Neural cell (in vitro differentiated cells): ENCODE data around the gene MRPS33. TPM values are rescaled to one million over a fixed set of nuclear protein-coding genes. Genes with fewer than 3 reads are reported as not detected.

ENCODE experiments used
- H2AFZ ChIP-seq: fragments of 200-600, 300-800 bp; sonication (generic), shearing (Covaris generic); 2 replicates; pipeline ENCODE4 v1.6.0; 2014; ENCODE audit warnings: low read depth, mild to moderate bottlenecking, antibody characterized with exemption, low read length, moderate library complexity
- H3F3A ChIP-seq: fragments of 200-600 bp; shearing (Covaris generic); 2 replicates; pipeline ENCODE4 v1.6.1; 2016; ENCODE audit warnings: mild to moderate bottlenecking, moderate library complexity, mixed read lengths, antibody characterized with exemption, low read length; ENCODE audit not compliant: insufficient read depth, poor library complexity, severe bottlenecking
- H3K27ac ChIP-seq: fragments of 200-600, 300-800 bp; sonication (generic), shearing (Covaris generic); 2 replicates; pipeline ENCODE4 v1.5.1; 2014; ENCODE audit warnings: mild to moderate bottlenecking, low read length, moderate library complexity
- H3K27me3 ChIP-seq: fragments of 300-800, 200-600 bp; sonication (generic), shearing (Covaris generic); 2 replicates; pipeline ENCODE4 v1.6.0; 2014; ENCODE audit warnings: mild to moderate bottlenecking, low read depth, low read length, moderate library complexity; ENCODE audit not compliant: insufficient read depth
- H3K36me3 ChIP-seq: fragments of 300-800, 200-600 bp; sonication (generic), shearing (Covaris generic); 2 replicates; pipeline ENCODE4 v1.5.1; 2014; ENCODE audit warnings: mild to moderate bottlenecking, antibody characterized with exemption, low read length, moderate library complexity; ENCODE audit not compliant: insufficient read depth
- H3K4me2 ChIP-seq: fragments of 300-800, 200-600 bp; sonication (generic), shearing (Covaris generic); 2 replicates; pipeline ENCODE4 v1.6.0; 2014; ENCODE audit warnings: mild to moderate bottlenecking, low read length
- H3K4me3 ChIP-seq: fragments of 300-800, 200-600 bp; sonication (generic), shearing (Covaris generic); 2 replicates; pipeline ENCODE4 v1.5.1; 2014; ENCODE audit warnings: mild to moderate bottlenecking, low read length, moderate library complexity
- H3K79me2 ChIP-seq: fragments of 200-600 bp; shearing (Covaris generic); replicated peaks from 2 replicates; pipeline ENCODE4 v1.6.0; 2014; ENCODE audit warnings: mild to moderate bottlenecking, low read length, moderate library complexity; ENCODE audit not compliant: insufficient read depth
- H3K9ac ChIP-seq: fragments of 300-800, 200-600 bp; sonication (generic), shearing (Covaris generic); 2 replicates; pipeline ENCODE4 v1.6.1; 2016; ENCODE audit warnings: mild to moderate bottlenecking, low read length, mixed read lengths
- H3K9me2 ChIP-seq: fragments of 200-600 bp; shearing (Covaris generic); 2 replicates; pipeline ENCODE4 v1.6.1; 2016; ENCODE audit warnings: mild to moderate bottlenecking, low read length, mixed read lengths; ENCODE audit not compliant: insufficient read depth
- H3K9me3 ChIP-seq: fragments of 200-600, 300-800 bp; sonication (generic), shearing (Covaris generic); 2 replicates; pipeline ENCODE4 v1.6.1; 2016; ENCODE audit warnings: mild to moderate bottlenecking, mixed run types, low read length, moderate library complexity, mixed read lengths
- H4K20me1 ChIP-seq: fragments of 200-600 bp; shearing (Covaris generic); 2 replicates; pipeline ENCODE4 v1.6.1; 2016; ENCODE audit warnings: mild to moderate bottlenecking, mixed run types; ENCODE audit not compliant: insufficient read depth
- EP300 ChIP-seq: fragments of 450-650 bp; conservative IDR thresholded peaks from 2 replicates; pipeline ENCODE4 v1.6.1; 2014; ENCODE audit warnings: antibody characterized with exemption, mild to moderate bottlenecking, moderate library complexity; ENCODE audit not compliant: poor library complexity, severe bottlenecking
- EZH2 ChIP-seq: fragments of 200-600, 300-800 bp; shearing (Covaris generic), sonication (generic); IDR thresholded peaks from 2 replicates; pipeline ENCODE4 v1.6.1; 2014; ENCODE audit warnings: antibody characterized with exemption, low read length, borderline replicate concordance, mild to moderate bottlenecking; ENCODE audit not compliant: insufficient read depth, poor library complexity, severe bottlenecking
- MXI1 ChIP-seq: fragments of 450-650 bp; conservative IDR thresholded peaks from 2 replicates; pipeline ENCODE4 v1.6.1; 2014; ENCODE audit warnings: antibody characterized with exemption, mild to moderate bottlenecking; ENCODE audit not compliant: poor library complexity, severe bottlenecking
- POLR2AphosphoS5 ChIP-seq: IDR thresholded peaks from 2 replicates; pipeline ENCODE4 v1.6.1; 2012
- RAD21 ChIP-seq: fragments of 450-650 bp; conservative IDR thresholded peaks from 2 replicates; pipeline ENCODE4 v1.6.1; 2014; ENCODE audit warnings: antibody characterized with exemption, mild to moderate bottlenecking, moderate library complexity
- REST ChIP-seq: IDR thresholded peaks from 2 replicates; pipeline ENCODE4 v1.6.1; 2012; ENCODE audit warnings: borderline replicate concordance
- SMC3 ChIP-seq: fragments of 450-650 bp; conservative IDR thresholded peaks from 2 replicates; pipeline ENCODE4 v1.6.1; 2014; ENCODE audit warnings: antibody characterized with exemption, mild to moderate bottlenecking, moderate library complexity; ENCODE audit not compliant: poor library complexity
- TAF1 ChIP-seq: IDR thresholded peaks from 2 replicates; pipeline ENCODE4 v1.6.1; 2012; ENCODE audit warnings: low read depth
- polyA plus RNA-seq: library from polyadenylated mRNA; depleted of rRNA; stranded (reverse); fragments of >200 nt; gene quantifications from 2 replicates; pipeline ENCODE4 v1.2.3, GENCODE V29; 2014
- TF ChIP-seq, protein P1 (sequence below): fragments of 450-650 bp; IDR thresholded peaks from 2 replicates; pipeline ENCODE4 v1.5.1; 2014; ENCODE audit warnings: antibody characterized with exemption, mild to moderate bottlenecking, moderate library complexity; ENCODE audit not compliant: poor library complexity, severe bottlenecking

The MRPS33 gene
- polyA plus RNA-seq, 1 donor from 2014 or later, result 68.5 TPM

GRCh38 chr7:140977741-140978140, 37.0 kb downstream of the MRPS33 start:
- Histone ChIP-seq H3K9ac (no peak overlapping the region), H3K4me3 (no peak overlapping the region), H3K9me3 (no peaks in the 10 kb centered on the region), H3F3A (no peaks in the 10 kb centered on the region), H3K27me3 (no peaks in the 10 kb centered on the region), H3K4me2 (no peak overlapping the region), H3K9me2 (no peaks in the 10 kb centered on the region), H4K20me1 (no peaks in the 10 kb centered on the region), H3K36me3 (no peaks in the 10 kb centered on the region), H2AFZ (no peak overlapping the region), H3K79me2 (no peaks in the 10 kb centered on the region), H3K27ac (no peak overlapping the region)
- TF ChIP-seq POLR2AphosphoS5, result no peak
- no peak for TF ChIP-seq REST
- no peak for TF ChIP-seq TAF1
- no peak for TF ChIP-seq EZH2
- no peak for TF ChIP-seq SMC3
- TF ChIP-seq EP300, result no peak
- TF ChIP-seq MXI1, result no peak
- TF ChIP-seq RAD21, result no peak
- TF ChIP-seq, protein P1, sequence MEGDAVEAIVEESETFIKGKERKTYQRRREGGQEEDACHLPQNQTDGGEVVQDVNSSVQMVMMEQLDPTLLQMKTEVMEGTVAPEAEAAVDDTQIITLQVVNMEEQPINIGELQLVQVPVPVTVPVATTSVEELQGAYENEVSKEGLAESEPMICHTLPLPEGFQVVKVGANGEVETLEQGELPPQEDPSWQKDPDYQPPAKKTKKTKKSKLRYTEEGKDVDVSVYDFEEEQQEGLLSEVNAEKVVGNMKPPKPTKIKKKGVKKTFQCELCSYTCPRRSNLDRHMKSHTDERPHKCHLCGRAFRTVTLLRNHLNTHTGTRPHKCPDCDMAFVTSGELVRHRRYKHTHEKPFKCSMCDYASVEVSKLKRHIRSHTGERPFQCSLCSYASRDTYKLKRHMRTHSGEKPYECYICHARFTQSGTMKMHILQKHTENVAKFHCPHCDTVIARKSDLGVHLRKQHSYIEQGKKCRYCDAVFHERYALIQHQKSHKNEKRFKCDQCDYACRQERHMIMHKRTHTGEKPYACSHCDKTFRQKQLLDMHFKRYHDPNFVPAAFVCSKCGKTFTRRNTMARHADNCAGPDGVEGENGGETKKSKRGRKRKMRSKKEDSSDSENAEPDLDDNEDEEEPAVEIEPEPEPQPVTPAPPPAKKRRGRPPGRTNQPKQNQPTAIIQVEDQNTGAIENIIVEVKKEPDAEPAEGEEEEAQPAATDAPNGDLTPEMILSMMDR, result no peak

- Histone ChIP-seq H3K9ac (no peak overlapping the region), H3F3A (no peaks in the 10 kb centered on the region), H3K27me3 (no peaks in the 10 kb centered on the region), H3K9me2 (no peaks in the 10 kb centered on the region), H3K79me2 (no peaks in the 10 kb centered on the region), H3K4me2 (no peak overlapping the region), H3K36me3 (no peaks in the 10 kb centered on the region), H2AFZ (no peak overlapping the region), H3K27ac (no peak overlapping the region), H4K20me1 (no peaks in the 10 kb centered on the region), H3K9me3 (no peaks in the 10 kb centered on the region), H3K4me3 (no peak overlapping the region)
- no peak for TF ChIP-seq MXI1
- no peak for TF ChIP-seq REST
- no peak for TF ChIP-seq POLR2AphosphoS5
- TF ChIP-seq, protein P1, result no peak
- TF ChIP-seq SMC3, result no peak
- no peak for TF ChIP-seq EZH2
- no peak for TF ChIP-seq RAD21
- TF ChIP-seq EP300, result no peak
- TF ChIP-seq TAF1, result no peak
These were observed 41.6 kb downstream of the MRPS33 start for GRCh38 chr7:140972876-140973829.
